Measurements from ENCODE around the gene ZDHHC13.

ZDHHC13 gene

DNA sequence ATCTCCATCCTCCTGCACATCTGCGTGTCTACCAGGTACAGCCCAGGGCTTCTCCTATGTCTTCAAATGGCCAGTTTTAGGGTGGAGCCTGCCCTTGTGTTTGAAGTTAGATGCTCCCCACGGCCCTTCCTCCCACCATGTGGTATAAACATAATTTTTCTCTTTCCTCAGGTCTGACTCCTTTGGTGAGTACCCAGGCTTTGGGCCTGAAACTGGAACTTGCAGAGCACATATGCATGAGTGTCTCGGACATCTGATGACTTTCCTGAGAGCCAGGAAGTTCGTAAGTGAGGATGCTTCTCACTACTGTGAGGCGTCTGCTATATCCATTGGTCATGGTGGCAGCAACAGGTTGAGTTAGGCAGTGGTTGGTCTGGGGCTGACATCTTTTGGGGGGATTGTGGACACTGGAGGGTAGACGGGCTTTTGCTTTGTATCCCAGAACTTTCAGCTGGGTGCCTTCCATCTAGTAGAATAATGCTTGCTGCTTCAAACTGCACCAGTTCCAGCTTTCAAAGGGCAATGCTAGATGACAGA, 68.6 kb downstream of the ZDHHC13 start:
- in situ Hi-C loops (cut with MboI; ENCODE audit: low sequenced_read_pairs, unreplicated experiment), result no loop called here
- no peak for DNase-seq (ENCODE audit: low spot score)

GRCh38 chr11:19187114-19187832, 70.3 kb downstream of the ZDHHC13 start:
- TF ChIP-seq CTCF (IDR thresholded peaks at IDR 0.05; ENCODE audit: borderline replicate concordance, control extremely low read depth, extremely low read depth, insufficient read depth, missing control alignments), result no peak
- DNase-seq (ENCODE audit: low spot score), result no peak
- in situ Hi-C loops (cut with MboI; ENCODE audit: low sequenced_read_pairs, unreplicated experiment), result no loop called here

More for the DNA sequence above, 68.6 kb downstream of the ZDHHC13 start:
- no peak for TF ChIP-seq CTCF (IDR thresholded peaks at IDR 0.05; ENCODE audit: borderline replicate concordance, control extremely low read depth, extremely low read depth, insufficient read depth, missing control alignments)

- TF ChIP-seq CTCF (IDR thresholded peaks at IDR 0.05; ENCODE audit: borderline replicate concordance, control extremely low read depth, extremely low read depth, insufficient read depth, missing control alignments), result no peak
These were observed 70.9 kb downstream of the ZDHHC13 start for GRCh38 chr11:19187833-19188258.

GRCh38 chr11:19191530-19192169, 74.7 kb downstream of the ZDHHC13 start:
- in situ Hi-C loops (cut with MboI; ENCODE audit: low sequenced_read_pairs, unreplicated experiment), result no loop called here
- no peak for DNase-seq (ENCODE audit: low spot score)
- no peak for TF ChIP-seq CTCF (IDR thresholded peaks at IDR 0.05; ENCODE audit: borderline replicate concordance, control extremely low read depth, extremely low read depth, insufficient read depth, missing control alignments)

More at GRCh38 chr11:19187833-19188258, 70.9 kb downstream of the ZDHHC13 start:
- no peak for DNase-seq (ENCODE audit: low spot score)
- in situ Hi-C loops (cut with MboI; ENCODE audit: low sequenced_read_pairs, unreplicated experiment), result no loop called here

DNA sequence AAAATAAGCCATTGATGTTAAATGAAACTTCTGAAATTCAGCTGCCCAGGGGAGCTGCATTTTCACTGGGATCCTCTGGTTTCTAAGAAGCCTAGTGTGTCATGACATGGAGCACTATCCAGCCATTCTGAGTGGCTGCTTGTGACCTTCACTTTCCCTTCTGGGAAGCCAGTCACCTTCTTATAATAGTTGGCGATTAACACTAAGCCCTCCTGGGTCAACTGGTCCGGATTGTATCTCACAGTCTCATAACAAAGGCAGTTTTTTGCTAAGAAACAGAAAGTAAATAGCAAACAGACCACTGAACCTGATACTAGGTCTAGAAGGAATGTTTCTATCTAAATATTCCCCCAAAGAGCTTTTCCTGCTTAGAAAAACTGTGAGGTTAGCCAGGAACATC, 76.9 kb downstream of the ZDHHC13 start:
- no peak for DNase-seq (ENCODE audit: low spot score)
- in situ Hi-C loops (cut with MboI; ENCODE audit: low sequenced_read_pairs, unreplicated experiment), result no loop called here
- TF ChIP-seq CTCF (IDR thresholded peaks at IDR 0.05; ENCODE audit: borderline replicate concordance, control extremely low read depth, extremely low read depth, insufficient read depth, missing control alignments), result no peak

DNA sequence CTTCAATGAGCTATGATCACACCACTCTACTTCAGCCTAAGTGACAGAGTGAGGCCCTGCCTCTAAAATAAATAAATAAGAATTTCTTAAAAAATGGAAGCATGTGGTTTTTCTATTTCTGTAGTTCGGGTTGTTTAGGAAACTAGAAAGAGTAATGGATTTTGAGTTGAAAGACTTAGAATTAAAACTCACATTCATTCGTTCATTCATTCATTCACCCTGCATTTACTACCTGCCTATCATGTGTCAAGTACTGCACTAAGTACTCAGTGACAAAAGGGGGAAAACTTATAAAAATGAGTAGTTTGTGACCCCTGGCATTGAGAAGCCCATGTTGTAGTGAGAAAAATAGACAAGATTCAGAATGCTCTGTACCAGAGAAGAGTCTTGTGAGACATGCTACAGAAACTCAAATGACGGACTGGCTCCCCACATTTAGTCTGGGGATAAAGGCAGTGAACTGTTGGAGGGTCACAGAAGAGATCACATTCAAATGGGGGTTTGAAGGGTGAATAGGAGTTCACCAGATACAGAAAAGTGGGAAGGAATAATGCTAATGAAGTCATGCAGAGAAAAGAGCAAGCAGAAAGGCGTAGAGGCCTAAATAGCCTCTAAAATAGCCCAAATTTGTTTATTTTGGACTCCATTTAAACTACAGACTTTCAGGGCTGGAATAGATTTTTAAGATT, 77.8 kb downstream of the ZDHHC13 start:
- TF ChIP-seq CTCF (IDR thresholded peaks at IDR 0.05; ENCODE audit: borderline replicate concordance, control extremely low read depth, extremely low read depth, insufficient read depth, missing control alignments), result no peak
- no peak for DNase-seq (ENCODE audit: low spot score)
- in situ Hi-C loops (cut with MboI; ENCODE audit: low sequenced_read_pairs, unreplicated experiment), result no loop called here

Data from GM13976 (cell line).